ENCODE results near the gene NOS1AP. TPM values are rescaled to one million over a fixed set of nuclear protein-coding genes. Genes with fewer than 3 reads are reported as not detected.

NOS1AP gene
- total RNA-seq, 5 donors from 2014 or later (not counting 1 experiment from before 2014, with no cell fraction given) = 0.07 to 0.16 (median 0.09) TPM; not detected in 2

DNA sequence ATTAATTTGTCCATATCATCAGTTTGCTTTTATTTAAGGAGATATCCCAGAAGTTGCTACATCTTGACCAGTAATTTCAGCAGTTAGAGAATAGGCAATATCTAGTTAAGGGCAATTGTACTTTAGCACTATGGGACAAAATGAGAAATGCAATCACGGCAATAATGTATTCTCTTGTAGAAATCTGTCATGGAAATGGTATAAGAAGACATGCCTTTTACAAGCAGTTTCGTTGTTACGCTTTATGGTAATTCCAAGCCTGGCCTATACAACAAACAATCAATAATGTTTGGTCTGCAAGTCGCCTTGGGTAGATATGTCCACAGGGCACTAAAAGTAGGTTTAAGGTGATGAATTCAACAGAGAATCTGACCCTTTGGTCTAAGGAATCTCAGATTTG lies 1.2 kb upstream of the NOS1AP start:
- no peak for DNase-seq
- no CpG with 5 or more reads among the region's 4 CpGs for WGBS (ENCODE audit: insufficient coverage)
- Mint-ChIP-seq H3K4me1 (peaks cover 4 to 12% (median 6%) of the 10 kb centered on the region in 3 donors), H3K4me3 (peak overlapping the region in 2 of 3 donors; percentile 22 to 81), H3K27ac (no peak overlapping the region), H3K27me3 (peaks cover 46 to 71% of the 10 kb centered on the region in 2 donors), H3K9me3 (no peaks in the 10 kb centered on the region), H3K36me3 (no peaks in the 10 kb centered on the region)
- no peaks in the 10 kb centered on the region for H3K36me3 ChIP-seq (ENCODE audit: control insufficient read depth in 2 of 2, extremely low read depth in 1 of 2, insufficient read depth in 1 of 2, low read length in 1 of 2)
- no peak for ATAC-seq (replicated peaks in 1 of 4)
- CTCF ChIA-PET = no interaction called here
- peaks cover 4 to 10% of the 10 kb centered on the region in 2 experiments for H3K4me1 ChIP-seq (ENCODE audit: control insufficient read depth in 1 of 2, extremely low read depth in 1 of 2, insufficient read depth in 2 of 2, low read length in 2 of 2)
- no peak overlapping the region for H3K27ac ChIP-seq (ENCODE audit: low read length)
- H3K27me3 ChIP-seq (replicated peaks in 1 of 2; ENCODE audit: control insufficient read depth in 2 of 2, extremely low read depth in 1 of 2, insufficient read depth in 2 of 2, low read length in 1 of 2) = peaks cover 2 to 28% of the 10 kb centered on the region in 2 experiments
- POLR2A ChIA-PET = no interaction called here
- no peak overlapping the region for H3K4me3 ChIP-seq (ENCODE audit: control insufficient read depth in 1 of 2, extremely low read depth in 1 of 2, low read length in 1 of 2)
- no peaks in the 10 kb centered on the region for H3K9me3 ChIP-seq

- Mint-ChIP-seq H3K36me3 (no peaks in the 10 kb centered on the region), H3K4me1 (peaks cover 4 to 12% (median 6%) of the 10 kb centered on the region in 3 donors), H3K27me3 (peaks cover 43 to 69% of the 10 kb centered on the region in 2 donors), H3K4me3 (peak overlapping the region; percentile 77 to 81 (median 78)), H3K9me3 (no peaks in the 10 kb centered on the region), H3K27ac (no peak overlapping the region)
- WGBS (ENCODE audit: insufficient coverage) = 0% methylated on average over 4 of the region's 29 CpGs
- CTCF ChIA-PET = interaction anchor here in 1 of 2 donors (0.7 kb wide), 1 partner anchor 9 kb away, joined by 3 read pairs; no protein-coding TSS in a partner anchor
- ATAC-seq (replicated peaks in 1 of 4) (peak in 2 of 4 experiments; percentile 9 to 18), DNase-seq (peak in 12 of 35 experiments; percentile 3 to 20 (median 6))
- Histone ChIP-seq H3K27ac (ENCODE audit: low read length) (no peak overlapping the region), H3K4me1 (ENCODE audit: control insufficient read depth in 1 of 2, extremely low read depth in 1 of 2, insufficient read depth in 2 of 2, low read length in 2 of 2) (peaks cover 4 to 10% of the 10 kb centered on the region in 2 experiments), H3K36me3 (ENCODE audit: control insufficient read depth in 2 of 2, extremely low read depth in 1 of 2, insufficient read depth in 1 of 2, low read length in 1 of 2) (no peaks in the 10 kb centered on the region), H3K4me3 (ENCODE audit: control insufficient read depth in 1 of 2, extremely low read depth in 1 of 2, low read length in 1 of 2) (peak overlapping the region; percentile 26 to 80), H3K27me3 (replicated peaks in 1 of 2; ENCODE audit: control insufficient read depth in 2 of 2, extremely low read depth in 1 of 2, insufficient read depth in 2 of 2, low read length in 1 of 2) (peaks cover 2 to 31% of the 10 kb centered on the region in 2 experiments), H3K9me3 (no peaks in the 10 kb centered on the region)
- POLR2A ChIA-PET = interaction anchor here in 1 of 2 donors (0.5 kb wide), 1 partner anchor 497 kb away, joined by 5 read pairs; no protein-coding TSS in a partner anchor
Observed at GRCh38 chr1:162070094-162070748, 730 bp downstream of the NOS1AP start.

DNA sequence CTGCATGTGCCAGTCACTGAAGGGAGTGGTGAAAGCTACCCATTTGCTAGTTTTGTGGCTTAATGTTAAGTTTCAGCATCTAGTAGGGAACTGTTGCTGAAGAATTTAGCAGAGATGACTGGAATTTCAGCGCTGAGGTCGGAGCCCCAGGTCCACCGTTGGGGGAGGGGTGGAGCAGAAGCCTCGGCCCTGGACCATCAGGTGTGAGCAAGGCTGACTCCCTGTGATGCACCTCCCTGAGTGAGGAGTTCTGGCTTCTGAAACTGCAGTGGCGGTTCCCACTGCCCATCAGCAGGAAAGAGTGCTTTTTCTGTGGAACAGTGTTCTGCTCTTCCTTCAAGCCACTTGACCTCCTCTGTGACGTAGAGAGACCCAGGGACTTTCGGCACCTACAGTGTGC lies 1.3 kb downstream of the NOS1AP start:
- Histone ChIP-seq H3K4me3 (ENCODE audit: control insufficient read depth in 1 of 2, extremely low read depth in 1 of 2, low read length in 1 of 2) (no peak overlapping the region), H3K27ac (ENCODE audit: low read length) (no peak overlapping the region), H3K27me3 (replicated peaks in 1 of 2; ENCODE audit: control insufficient read depth in 2 of 2, extremely low read depth in 1 of 2, insufficient read depth in 2 of 2, low read length in 1 of 2) (peaks cover 2 to 28% of the 10 kb centered on the region in 2 experiments), H3K9me3 (no peaks in the 10 kb centered on the region), H3K36me3 (ENCODE audit: control insufficient read depth in 2 of 2, extremely low read depth in 1 of 2, insufficient read depth in 1 of 2, low read length in 1 of 2) (no peaks in the 10 kb centered on the region), H3K4me1 (ENCODE audit: control insufficient read depth in 1 of 2, extremely low read depth in 1 of 2, insufficient read depth in 2 of 2, low read length in 2 of 2) (peaks cover 4 to 10% of the 10 kb centered on the region in 2 experiments)
- Mint-ChIP-seq H3K36me3 (no peaks in the 10 kb centered on the region), H3K4me3 (peak overlapping the region; percentile 77 to 81 (median 78)), H3K27me3 (peaks cover 44 to 65% of the 10 kb centered on the region in 2 donors), H3K27ac (no peak overlapping the region), H3K4me1 (peaks cover 4 to 12% (median 6%) of the 10 kb centered on the region in 3 donors), H3K9me3 (no peaks in the 10 kb centered on the region)
- DNase-seq (peak in 1 of 35 experiments; percentile 8), ATAC-seq (replicated peaks in 1 of 4) (no peak)
- POLR2A ChIA-PET = interaction anchor here in 1 of 2 donors (0.5 kb wide), 1 partner anchor 496 kb away, joined by 5 read pairs; no protein-coding TSS in a partner anchor
- CTCF ChIA-PET = interaction anchor here in 1 of 2 donors (0.7 kb wide), 1 partner anchor 10 kb away, joined by 3 read pairs; no protein-coding TSS in a partner anchor
- WGBS (ENCODE audit: insufficient coverage) = 34% methylated on average over 5 of the region's 7 CpGs

DNA sequence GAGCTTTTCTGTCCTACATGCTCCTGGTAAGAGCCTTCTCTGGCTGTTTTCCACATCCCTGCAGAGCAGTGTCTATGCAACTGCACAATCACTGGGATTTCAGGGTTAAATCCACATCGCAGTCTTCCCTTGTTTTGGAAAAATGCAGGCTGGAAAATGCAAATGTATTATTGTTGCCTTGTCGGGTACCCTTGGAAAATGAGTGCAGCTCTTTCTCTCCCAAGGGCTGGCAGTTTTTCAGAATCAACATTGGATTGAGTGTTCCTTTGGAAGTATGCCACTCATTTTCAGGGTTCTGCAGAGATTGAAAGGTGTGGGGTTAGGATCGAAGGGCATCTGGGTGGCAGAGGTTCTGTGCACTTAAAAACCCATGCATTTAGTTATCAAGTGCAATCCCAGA lies 3.2 kb downstream of the NOS1AP start:
- no peak overlapping the region for H3K4me3 ChIP-seq (ENCODE audit: control insufficient read depth in 1 of 2, extremely low read depth in 1 of 2, low read length in 1 of 2)
- no peaks in the 10 kb centered on the region for H3K36me3 ChIP-seq (ENCODE audit: control insufficient read depth in 2 of 2, extremely low read depth in 1 of 2, insufficient read depth in 1 of 2, low read length in 1 of 2)
- ChIA-PET CTCF (interaction anchor here in 1 of 2 donors (1.2 kb wide), 1 partner anchor 17 kb away, joined by 4 read pairs; no protein-coding TSS in a partner anchor), POLR2A (no interaction called here)
- Mint-ChIP-seq H3K4me1 (peaks cover 4 to 12% (median 6%) of the 10 kb centered on the region in 3 donors), H3K36me3 (no peaks in the 10 kb centered on the region), H3K27ac (no peak overlapping the region), H3K4me3 (no peak overlapping the region), H3K27me3 (peaks cover 50 to 65% of the 10 kb centered on the region in 2 donors), H3K9me3 (no peaks in the 10 kb centered on the region)
- H3K27me3 ChIP-seq (replicated peaks in 1 of 2; ENCODE audit: control insufficient read depth in 2 of 2, extremely low read depth in 1 of 2, insufficient read depth in 2 of 2, low read length in 1 of 2) = peaks cover 2 to 28% of the 10 kb centered on the region in 2 experiments
- ATAC-seq (replicated peaks in 1 of 4) = no peak
- 77% methylated on average over 1 of the region's 3 CpGs for WGBS (ENCODE audit: insufficient coverage)
- DNase-seq = no peak
- H3K9me3 ChIP-seq = no peaks in the 10 kb centered on the region
- peaks cover 4 to 10% of the 10 kb centered on the region in 2 experiments for H3K4me1 ChIP-seq (ENCODE audit: control insufficient read depth in 1 of 2, extremely low read depth in 1 of 2, insufficient read depth in 2 of 2, low read length in 2 of 2)
- no peak overlapping the region for H3K27ac ChIP-seq (ENCODE audit: low read length)

DNA sequence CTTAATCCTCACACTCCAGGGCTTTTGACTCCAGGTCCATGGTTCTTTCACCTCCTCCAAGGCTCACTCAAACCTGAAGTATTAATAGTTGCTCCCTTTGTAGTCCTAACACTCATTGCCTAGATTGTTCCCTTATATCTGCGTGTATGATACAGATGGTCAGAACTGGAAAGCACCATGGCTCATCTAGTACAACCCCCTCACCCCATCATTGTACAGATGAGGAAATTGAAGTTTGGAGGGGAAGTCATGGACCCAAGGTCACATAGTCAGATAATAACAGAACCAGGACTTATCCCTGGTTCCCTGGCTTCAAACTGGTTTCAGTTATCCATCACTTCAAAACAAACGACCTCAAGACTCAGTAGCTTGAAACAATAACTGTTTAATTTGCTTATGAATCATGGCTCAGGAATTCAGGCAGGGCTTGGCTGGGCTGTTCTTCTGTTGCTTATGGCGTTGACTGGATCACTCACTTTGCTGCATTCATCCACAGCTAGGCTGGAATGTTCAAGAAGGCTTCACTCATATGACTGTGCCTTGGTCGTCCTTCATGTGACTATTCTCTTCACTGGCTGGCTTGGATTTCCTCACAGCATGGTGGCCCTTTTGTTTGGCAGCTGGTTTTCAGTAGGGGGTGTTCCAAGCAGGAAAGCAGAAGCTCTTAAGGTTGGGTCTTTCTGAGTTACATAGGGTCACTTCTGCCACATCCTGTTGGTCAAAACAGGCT lies 5.0 kb downstream of the NOS1AP start:
- ChIA-PET CTCF (no interaction called here), POLR2A (no interaction called here)
- ATAC-seq (replicated peaks in 1 of 4) = no peak
- no peak for DNase-seq
- WGBS (ENCODE audit: insufficient coverage) = 70% methylated on average over 2 of the region's 4 CpGs
- Mint-ChIP-seq H3K27ac (no peak overlapping the region), H3K4me3 (no peak overlapping the region), H3K36me3 (no peaks in the 10 kb centered on the region), H3K9me3 (no peaks in the 10 kb centered on the region), H3K4me1 (peaks cover 0 to 5% (median 4%) of the 10 kb centered on the region in 3 donors), H3K27me3 (peaks cover 54 to 68% of the 10 kb centered on the region in 2 donors)
- H3K36me3 ChIP-seq (ENCODE audit: control insufficient read depth in 2 of 2, extremely low read depth in 1 of 2, insufficient read depth in 1 of 2, low read length in 1 of 2) = no peaks in the 10 kb centered on the region
- no peaks in the 10 kb centered on the region for H3K9me3 ChIP-seq
- peaks cover 4 to 7% of the 10 kb centered on the region in 2 experiments for H3K4me1 ChIP-seq (ENCODE audit: control insufficient read depth in 1 of 2, extremely low read depth in 1 of 2, insufficient read depth in 2 of 2, low read length in 2 of 2)
- H3K4me3 ChIP-seq (ENCODE audit: control insufficient read depth in 1 of 2, extremely low read depth in 1 of 2, low read length in 1 of 2) = no peak overlapping the region
- peaks cover 2 to 32% of the 10 kb centered on the region in 2 experiments for H3K27me3 ChIP-seq (replicated peaks in 1 of 2; ENCODE audit: control insufficient read depth in 2 of 2, extremely low read depth in 1 of 2, insufficient read depth in 2 of 2, low read length in 1 of 2)
- H3K27ac ChIP-seq (ENCODE audit: low read length) = no peak overlapping the region

DNA sequence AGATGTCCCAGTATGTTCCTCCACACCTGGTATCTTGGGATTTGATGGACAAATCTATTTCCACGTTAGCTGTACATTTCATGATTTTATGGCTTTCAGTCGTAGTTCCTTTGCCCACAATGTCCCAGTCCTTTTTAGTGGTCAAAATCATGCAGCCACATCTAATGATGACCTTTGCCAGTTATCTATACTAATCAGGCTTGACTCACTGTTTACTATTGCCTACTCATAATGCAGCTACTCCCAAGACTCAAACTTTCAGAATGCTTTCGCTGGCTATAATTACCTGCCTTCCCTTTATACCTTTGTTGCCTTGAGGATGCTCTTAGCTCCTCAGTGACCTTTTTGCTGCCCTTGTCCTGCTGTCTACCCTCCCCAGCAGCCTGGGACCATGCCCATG lies 6.4 kb downstream of the NOS1AP start:
- POLR2A ChIA-PET = interaction anchor here in 1 of 2 donors (0.5 kb wide), 2 partner anchors 20 to 1994 kb away, joined by 3 to 6 read pairs; partner anchors contain the start of gene KCNJ9

More for the DNA sequence above, 6.4 kb downstream of the NOS1AP start:
- Mint-ChIP-seq H3K9me3 (no peaks in the 10 kb centered on the region), H3K27ac (no peak overlapping the region), H3K4me3 (no peak overlapping the region), H3K36me3 (no peaks in the 10 kb centered on the region), H3K4me1 (no peaks in the 10 kb centered on the region), H3K27me3 (peaks cover 54 to 60% of the 10 kb centered on the region in 2 donors)
- Histone ChIP-seq H3K27me3 (replicated peaks in 1 of 2; ENCODE audit: control insufficient read depth in 2 of 2, extremely low read depth in 1 of 2, insufficient read depth in 2 of 2, low read length in 1 of 2) (peaks cover 2 to 22% of the 10 kb centered on the region in 2 experiments), H3K9me3 (no peaks in the 10 kb centered on the region), H3K4me3 (ENCODE audit: control insufficient read depth in 1 of 2, extremely low read depth in 1 of 2, low read length in 1 of 2) (no peak overlapping the region), H3K27ac (ENCODE audit: low read length) (no peak overlapping the region), H3K4me1 (ENCODE audit: control insufficient read depth in 1 of 2, extremely low read depth in 1 of 2, insufficient read depth in 2 of 2, low read length in 2 of 2) (no peaks in the 10 kb centered on the region), H3K36me3 (ENCODE audit: control insufficient read depth in 2 of 2, extremely low read depth in 1 of 2, insufficient read depth in 1 of 2, low read length in 1 of 2) (no peaks in the 10 kb centered on the region)
- WGBS (ENCODE audit: insufficient coverage) = 64% methylated on average over 2 of the region's 3 CpGs
- no peak for ATAC-seq (replicated peaks in 1 of 4)
- CTCF ChIA-PET = no interaction called here
- no peak for DNase-seq

Data from T-cell (primary cell).